GM18858 (cell line): ENCODE results near the gene TEDDM1.
A peak's percentile ranks its signal among the peaks of the same experiment; 100 is the strongest.
"Not testable (repeated sequence)": the region's sequence is repeated elsewhere in the genome, so short reads cannot be mapped to it uniquely, and the experiment has no call there.

Experiments
- ATAC-seq: cut with Tn5 transposase; IDR thresholded peaks from one replicate; pipeline ENCODE4 v1.9.1; 2021; ENCODE audit not compliant: unreplicated experiment

The TEDDM1 gene, protein sequence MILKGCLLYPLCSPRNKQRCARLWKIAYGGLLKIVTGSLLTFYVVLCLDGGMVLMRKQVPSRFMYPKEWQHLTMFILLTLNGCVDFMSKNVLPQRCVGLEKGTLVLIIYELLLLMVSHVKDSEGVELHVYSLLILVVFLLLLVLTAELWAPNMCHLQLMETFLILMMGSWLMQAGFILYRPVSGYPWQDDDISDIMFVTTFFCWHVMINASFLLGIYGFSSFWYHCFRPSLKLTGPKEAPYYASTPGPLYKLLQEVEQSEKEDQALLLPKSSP

DNA sequence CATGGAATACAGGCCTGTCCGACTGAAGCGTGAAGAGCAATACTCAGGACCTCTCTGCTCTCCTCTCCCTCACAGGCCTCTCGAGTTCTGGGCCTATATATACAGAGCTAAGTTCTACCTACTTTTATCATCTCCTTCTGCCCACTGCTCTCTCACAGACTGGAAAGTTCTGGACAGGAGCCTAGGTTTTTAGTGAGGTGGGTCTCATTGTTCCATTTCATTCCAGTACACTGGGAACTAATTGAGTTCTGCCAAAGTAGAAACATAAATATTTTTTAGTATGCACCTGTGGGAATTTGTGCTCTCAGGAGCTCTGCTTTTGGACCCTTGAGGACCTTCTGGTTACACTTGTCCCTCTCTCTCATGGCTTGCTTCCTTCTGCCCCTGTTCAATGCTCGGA is at the start of gene TEDDM1:
Gene TEDDM1, minus strand, starts transcription at position 101 of the 400 bp plus-strand sequence. CDS start 182 bp downstream, outside the sequence.
- no peak for ATAC-seq

- ATAC-seq, result no peak
Observed at GRCh38 chr1:182450087-182450486, 49.6 kb upstream of the TEDDM1 start, which contains the start of gene RGSL1. TSS of gene RGSL1 (plus strand) at chr1:182450146. CDS start at chr1:182450166, 20 bp downstream.

GRCh38 chr1:182447660-182448059 is 47.2 kb upstream of the TEDDM1 start:
- no peak for ATAC-seq

- ATAC-seq, result not testable (repeated sequence)
Observed at GRCh38 chr1:182447124-182447523, 46.7 kb upstream of the TEDDM1 start.

DNA sequence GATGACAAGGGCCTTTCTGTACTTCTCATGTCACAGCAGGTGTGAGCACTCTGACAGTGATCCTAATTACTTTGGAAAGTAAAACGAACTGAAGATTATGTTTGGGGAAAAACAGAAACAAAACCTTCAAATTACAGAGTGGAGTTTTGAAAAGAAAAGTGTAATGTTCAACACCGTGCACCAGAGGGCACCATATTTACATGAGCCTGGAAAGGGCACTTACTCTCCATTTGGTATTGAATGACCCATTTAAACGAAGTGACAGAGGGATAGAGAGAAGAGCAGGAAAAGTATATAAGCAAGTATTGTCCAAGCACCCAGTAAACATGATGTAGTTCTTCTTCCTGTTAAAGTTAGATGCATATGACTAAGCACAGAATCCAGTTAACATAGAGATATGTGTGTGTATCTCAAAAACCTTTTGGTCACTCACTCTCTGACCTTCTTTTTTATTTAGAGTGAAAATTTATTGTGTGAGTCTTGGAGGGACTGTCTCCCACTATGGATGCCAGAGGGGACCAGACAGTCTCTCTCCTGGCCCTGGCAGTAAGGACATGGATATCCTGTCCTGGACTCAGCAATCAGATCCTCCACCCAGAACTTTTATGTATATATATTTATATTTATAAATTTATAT is 45.7 kb upstream of the TEDDM1 start:
- ATAC-seq, result no peak

- no peak for ATAC-seq
Observed at GRCh38 chr1:182444497-182444896, 44.0 kb upstream of the TEDDM1 start.

DNA sequence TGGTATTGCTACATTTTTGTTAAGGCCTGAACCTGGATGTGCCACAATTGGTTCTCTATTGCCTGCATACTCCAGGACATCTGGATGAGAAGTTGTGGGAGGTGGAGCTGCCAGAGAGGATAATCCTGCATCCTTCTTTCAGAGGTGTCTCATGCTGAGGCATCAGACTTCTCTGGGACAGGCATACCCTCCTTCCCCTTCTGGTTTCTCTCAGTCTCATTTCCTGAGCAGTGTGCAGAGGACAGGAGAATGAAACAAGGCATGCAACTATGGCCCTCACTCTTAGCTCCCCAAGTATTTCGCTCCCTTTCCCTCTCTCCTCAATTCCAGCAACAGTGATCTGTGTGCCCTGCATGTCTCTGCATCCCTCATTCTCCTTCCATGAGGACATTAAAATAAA is 41.9 kb upstream of the TEDDM1 start:
- no peak for ATAC-seq

GRCh38 chr1:182441719-182442118 is 41.3 kb upstream of the TEDDM1 start:
- no peak for ATAC-seq

DNA sequence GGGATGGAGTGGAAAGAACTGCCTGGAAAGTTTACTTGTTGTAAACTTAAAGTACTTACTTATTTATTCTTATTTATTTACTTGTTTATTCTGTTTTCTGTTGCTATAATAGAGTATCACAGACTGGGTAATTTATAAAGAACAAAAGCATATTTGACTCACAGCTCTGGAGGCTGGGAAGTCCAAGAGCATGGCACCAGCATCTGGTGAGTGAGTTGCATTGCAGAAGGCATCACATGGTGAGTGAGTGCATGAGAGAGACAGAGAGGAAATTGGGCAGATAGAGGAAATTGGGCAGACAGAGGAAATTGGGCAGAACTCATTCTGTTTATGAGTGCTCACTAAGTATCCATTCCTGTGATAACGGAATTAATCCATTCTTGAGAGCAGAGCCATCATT is 37.9 kb upstream of the TEDDM1 start:
- ATAC-seq, result no peak

DNA sequence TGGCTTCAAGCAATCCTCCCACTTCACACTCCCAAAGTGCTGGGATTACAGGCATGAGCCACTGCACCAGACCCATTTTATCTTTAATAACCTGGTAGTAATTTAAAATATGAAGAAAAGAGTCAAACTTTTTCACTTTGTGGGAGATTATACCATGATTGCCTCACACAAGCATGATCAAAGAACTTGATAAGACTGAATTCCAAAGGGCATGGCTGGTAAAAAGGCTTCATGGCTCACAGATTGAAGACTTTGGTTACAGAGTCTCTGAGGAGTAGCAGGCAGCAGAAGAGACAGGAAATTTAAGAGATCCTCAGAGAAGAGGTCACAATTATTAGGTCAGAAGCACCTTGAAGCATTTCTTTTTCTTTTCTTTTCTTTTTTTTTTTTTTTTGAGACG is 33.1 kb upstream of the TEDDM1 start:
- ATAC-seq, result no peak

- ATAC-seq, result no peak
Observed at GRCh38 chr1:182431278-182431677, 30.8 kb upstream of the TEDDM1 start.

DNA sequence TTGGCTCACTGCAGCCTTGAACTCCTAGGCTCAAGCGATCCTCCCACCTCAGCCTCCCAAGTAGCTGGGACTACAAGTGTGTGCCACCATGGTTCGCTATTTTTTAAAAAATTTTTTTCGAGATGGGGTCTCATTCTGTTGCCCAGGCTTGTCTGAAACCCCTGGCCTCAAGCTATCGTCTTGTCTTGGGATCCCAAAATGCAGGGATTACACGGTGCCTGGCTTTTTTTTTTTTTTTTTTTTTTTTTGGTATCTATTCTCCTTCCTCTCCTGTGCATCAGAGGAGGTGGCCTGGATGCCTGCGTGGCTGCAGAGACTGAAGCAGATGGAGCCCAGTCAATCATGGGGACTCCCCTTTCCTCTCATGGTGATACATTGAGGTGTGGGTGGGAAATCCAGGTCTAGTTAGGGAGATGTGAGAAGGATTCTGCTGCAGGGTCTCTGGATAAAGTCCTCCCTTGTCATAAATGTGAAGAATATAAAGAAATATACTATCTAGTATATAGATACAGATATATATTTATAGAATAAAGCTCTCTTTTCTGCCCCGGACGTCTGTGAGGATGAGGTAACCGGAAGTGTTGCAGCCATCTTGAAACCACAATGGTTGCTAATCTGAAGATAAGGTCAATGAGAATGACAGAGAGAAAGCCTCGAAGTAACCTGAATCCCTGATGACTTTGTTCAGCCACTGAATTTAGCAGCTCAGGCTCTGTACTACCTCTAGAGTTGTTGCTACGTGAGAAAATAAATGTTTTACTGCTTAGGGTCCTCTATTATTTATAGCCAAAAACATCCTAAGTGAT is 30.0 kb upstream of the TEDDM1 start:
- ATAC-seq, result no peak

DNA sequence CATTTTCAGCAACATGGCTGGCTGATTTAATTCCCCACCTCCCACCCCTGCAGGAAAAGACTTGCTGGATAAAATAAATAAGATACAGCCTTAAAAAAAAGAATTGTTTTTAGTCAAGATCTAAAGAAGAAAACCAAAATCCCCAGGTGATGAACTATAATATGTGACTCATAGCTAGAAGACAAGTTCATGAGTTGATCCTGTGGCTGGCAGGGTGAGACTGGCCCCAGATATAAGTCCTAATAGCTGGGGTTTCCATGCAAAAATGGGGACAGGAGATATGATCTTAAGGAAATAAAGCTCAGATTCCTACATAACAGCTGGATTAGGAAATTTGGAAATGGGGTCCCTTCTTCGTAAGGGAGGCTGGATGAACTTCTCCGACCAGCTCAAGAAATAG is 27.6 kb upstream of the TEDDM1 start:
- ATAC-seq, result no peak

GRCh38 chr1:182426442-182427430 is 26.3 kb upstream of the TEDDM1 start:
- ATAC-seq, result peak; percentile 64

DNA sequence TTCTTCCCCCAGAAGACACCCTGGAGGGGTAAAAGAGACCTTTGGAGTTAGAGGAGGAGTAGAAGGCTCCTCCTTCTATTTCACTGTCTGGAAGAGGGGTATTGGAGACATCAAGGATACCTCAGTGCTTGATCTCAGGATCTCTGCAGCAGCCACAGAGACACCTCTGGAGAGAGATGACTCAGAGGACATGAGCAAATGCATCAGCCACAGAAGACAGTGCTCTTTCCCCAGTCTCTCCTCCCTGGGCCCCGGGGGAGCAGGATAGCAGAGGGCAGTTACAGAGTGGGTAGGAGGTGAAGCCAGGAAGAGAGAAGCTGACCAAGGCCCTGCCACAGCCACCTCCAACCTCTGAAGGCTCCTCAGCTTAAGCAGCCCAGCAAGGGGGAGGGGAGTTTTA is 15.3 kb upstream of the TEDDM1 start:
- ATAC-seq, result no peak

- no peak for ATAC-seq
Observed at GRCh38 chr1:182413969-182414368, 13.5 kb upstream of the TEDDM1 start.

GRCh38 chr1:182413486-182413885 is 13.0 kb upstream of the TEDDM1 start:
- no peak for ATAC-seq

DNA sequence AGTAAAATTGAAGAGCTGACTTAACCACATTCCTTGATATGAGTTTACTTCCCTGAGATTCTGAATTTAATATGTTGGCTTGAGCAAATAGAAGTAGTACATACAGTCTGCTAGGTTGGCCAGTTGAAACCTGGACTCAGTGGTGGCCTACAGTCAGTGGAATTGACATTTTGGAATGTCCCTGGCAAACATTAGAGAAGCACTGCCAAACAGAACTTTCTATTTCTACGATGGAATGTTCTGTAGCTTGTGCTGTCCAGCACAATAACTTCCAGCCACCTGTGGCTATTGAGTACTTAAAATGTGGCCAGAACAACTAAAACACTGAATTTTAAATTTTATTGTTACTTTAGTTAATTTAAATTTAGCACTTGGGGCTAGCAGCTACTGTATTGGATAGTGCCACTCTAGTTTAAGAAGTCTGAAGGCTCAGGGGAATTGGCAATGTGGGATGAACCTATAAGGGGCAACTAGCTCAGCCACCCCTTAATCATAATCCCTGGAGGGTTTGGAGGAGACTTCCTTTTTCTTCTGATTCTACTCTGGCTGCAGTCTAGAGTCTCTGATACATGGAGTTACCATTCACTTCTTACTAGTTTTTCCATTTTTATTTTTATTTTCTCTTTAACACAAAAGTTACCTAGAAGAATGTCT is 10.3 kb upstream of the TEDDM1 start:
- no peak for ATAC-seq

DNA sequence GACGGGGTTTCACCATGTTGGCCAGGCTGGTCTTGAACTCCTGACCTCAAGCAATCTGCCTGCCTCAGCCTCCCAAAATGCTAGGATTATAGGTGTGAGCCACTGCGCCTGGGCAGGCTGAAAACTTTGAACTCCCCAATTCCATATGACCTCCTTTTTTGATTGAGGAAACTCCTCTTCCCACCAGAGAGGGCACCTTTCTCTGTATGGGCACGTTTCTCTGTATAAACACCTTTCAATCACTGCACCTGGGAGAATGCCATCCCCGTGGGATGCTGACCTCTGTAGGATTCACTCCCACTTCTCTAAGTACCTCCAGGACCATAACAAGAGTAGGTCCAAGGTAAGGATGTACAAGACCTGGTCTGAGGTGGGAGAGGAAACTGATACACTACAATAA is 9.7 kb upstream of the TEDDM1 start:
- no peak for ATAC-seq

GRCh38 chr1:182408435-182409075 is 8.1 kb upstream of the TEDDM1 start:
- no peak for ATAC-seq
